H1 (cell line): ENCODE data around the gene BCAR1. TPM values are rescaled to one million over a fixed set of nuclear protein-coding genes. Genes with fewer than 3 reads are reported as not detected.

Source experiments
- CTCF ChIA-PET: fragments of 300-600 bp; sonication (Branson Sonifier 250); formaldehyde crosslinking; loops from one replicate; lab custom pipeline; 2021; ENCODE audit not compliant: partially characterized antibody; lab: Charles Lee
- POLR2A ChIA-PET: fragments of 300-600 bp; sonication (Branson Sonifier 250); formaldehyde crosslinking; loops from one replicate; lab custom pipeline; 2021; ENCODE audit warnings: inconsistent platforms; ENCODE audit not compliant: partially characterized antibody; lab: Charles Lee
- DNase-seq, 2 experiments: peaks; one replicate each; pipeline versions ENCODE4 v3.0.0 to v3.0.0-alpha.2; 2010 to 2022; ENCODE audit warnings: low spot score in 2 of 2, low read depth in 1 of 2, mixed read lengths in 1 of 2
- FAIRE-seq: peaks from 2 replicates; lab custom pipeline; 2011; peaks lifted over from hg19 to GRCh38; lab: Jason Lieb, UNC
- H2AFZ ChIP-seq: 2 replicates; pipeline ENCODE4 v1.8.1; 2012; ENCODE audit warnings: low read length, inconsistent platforms
- H2AK5ac ChIP-seq: 2 replicates; pipeline ENCODE4 v1.6.1; 2013; ENCODE audit warnings: low read depth, low read length
- H2BK120ac ChIP-seq: replicated peaks from 2 replicates; pipeline ENCODE3; 2013; ENCODE audit warnings: low read depth, low read length, inconsistent platforms
- H2BK12ac ChIP-seq: 2 replicates; pipeline ENCODE4 v1.6.1; 2013; ENCODE audit warnings: low read depth, low read length
- H2BK15ac ChIP-seq: 2 replicates; pipeline ENCODE4 v1.6.1; 2013; ENCODE audit warnings: low read length
- H2BK20ac ChIP-seq: 2 replicates; pipeline ENCODE4 v1.6.1; 2013; ENCODE audit warnings: low read length
- H2BK5ac ChIP-seq: 2 replicates; pipeline ENCODE4 v1.6.1; 2013; ENCODE audit warnings: low read depth, low read length
- H3K14ac ChIP-seq: 2 replicates; pipeline ENCODE4 v1.6.1; 2013; ENCODE audit warnings: inconsistent platforms; ENCODE audit not compliant: insufficient read length
- H3K18ac ChIP-seq: 2 replicates; pipeline ENCODE4 v1.6.1; 2013; ENCODE audit warnings: low read length; ENCODE audit errors: extremely low read depth
- H3K23ac ChIP-seq: 2 replicates; pipeline ENCODE4 v1.6.1; 2013; ENCODE audit warnings: inconsistent platforms; ENCODE audit not compliant: insufficient read length
- H3K23me2 ChIP-seq: 2 replicates; pipeline ENCODE4 v1.6.1; 2013; ENCODE audit warnings: low read depth, low read length
- H3K27ac ChIP-seq: 2 replicates; pipeline ENCODE4 v1.6.1; 2011; ENCODE audit warnings: low read depth, low read length, inconsistent platforms
- H3K27me3 ChIP-seq, 4 experiments: replicated peaks in 1 of 4; 1 replicate in 1 of 4; 2 replicates in 3 of 4; pipeline versions ENCODE4 v1.6.1 to v1.8.1; 2011 to 2013; ENCODE audit warnings: low read length in 3 of 4, mild to moderate bottlenecking in 3 of 4, inconsistent platforms in 2 of 4, mixed read lengths in 2 of 4, moderate library complexity in 1 of 4; ENCODE audit not compliant: control insufficient read depth in 3 of 4, insufficient read depth in 3 of 4; ENCODE audit errors: extremely low read depth in 1 of 4
- H3K36me3 ChIP-seq, 4 experiments: 2 replicates each; pipeline versions ENCODE4 v1.6.1 to v1.8.1; 2011 to 2013; ENCODE audit warnings: mild to moderate bottlenecking in 4 of 4, low read length in 3 of 4, moderate library complexity in 2 of 4, control low read depth in 1 of 4, inconsistent platforms in 1 of 4; ENCODE audit not compliant: insufficient read depth in 4 of 4, control insufficient read depth in 2 of 4
- H3K4ac ChIP-seq: replicated peaks from 2 replicates; pipeline ENCODE3; 2013; ENCODE audit warnings: low read length, low read depth, mixed read lengths, inconsistent platforms; ENCODE audit not compliant: insufficient read length
- H3K4me1 ChIP-seq, 4 experiments: replicated peaks in 1 of 4; 1 replicate in 1 of 4; 2 replicates in 3 of 4; pipeline versions ENCODE4 v1.6.1 to v1.8.1; 2011 to 2013; ENCODE audit warnings: low read length in 3 of 4, inconsistent platforms in 2 of 4, mixed read lengths in 1 of 4; ENCODE audit not compliant: insufficient read depth in 4 of 4, control insufficient read depth in 3 of 4
- H3K4me2 ChIP-seq, 2 experiments: 2 replicates each; pipeline versions ENCODE4 v1.6.1 to v1.8.1; 2011 to 2013; ENCODE audit warnings: low read depth in 2 of 2, low read length in 2 of 2, control low read depth in 1 of 2, inconsistent platforms in 1 of 2, mild to moderate bottlenecking in 1 of 2; ENCODE audit not compliant: insufficient read depth in 1 of 2
- H3K4me3 ChIP-seq, 4 experiments: fragments of 200-600, 300-600 bp in 1 of 4; sonication (generic), shearing (Covaris generic), sonication (Bioruptor Twin) in 1 of 4; 2 replicates each; pipeline versions ENCODE4 v1.5.1 to v1.8.1; 2011 to 2016; ENCODE audit warnings: low read length in 4 of 4, low read depth in 3 of 4, control low read depth in 2 of 4, inconsistent platforms in 2 of 4, mild to moderate bottlenecking in 2 of 4, mixed read lengths in 1 of 4, moderate library complexity in 1 of 4; ENCODE audit not compliant: insufficient read depth in 2 of 4; ENCODE audit errors: extremely low read depth in 1 of 4
- H3K56ac ChIP-seq: replicated peaks from 2 replicates; pipeline ENCODE3; 2013; ENCODE audit warnings: low read depth, mild to moderate bottlenecking, mixed read lengths, low read length, inconsistent platforms; ENCODE audit not compliant: insufficient read length
- H3K79me1 ChIP-seq: 2 replicates; pipeline ENCODE4 v1.6.1; 2013; ENCODE audit warnings: low read depth, low read length, control low read depth
- H3K79me2 ChIP-seq, 2 experiments: 2 replicates each; pipeline versions ENCODE4 v1.6.1 to v1.8.1; 2012 to 2013; ENCODE audit warnings: low read length in 2 of 2, mild to moderate bottlenecking in 2 of 2, inconsistent platforms in 1 of 2; ENCODE audit not compliant: insufficient read depth in 2 of 2, control insufficient read depth in 1 of 2
- H3K9ac ChIP-seq, 4 experiments: replicated peaks in 1 of 4; 1 replicate in 1 of 4; 2 replicates in 3 of 4; pipeline versions ENCODE4 v1.6.1 to v1.8.1; 2011 to 2013; ENCODE audit warnings: low read depth in 3 of 4, low read length in 3 of 4, control low read depth in 2 of 4, mild to moderate bottlenecking in 2 of 4, moderate library complexity in 2 of 4, inconsistent platforms in 1 of 4; ENCODE audit errors: extremely low read depth in 1 of 4
- H3K9me3 ChIP-seq, 2 experiments: 2 replicates each; pipeline versions ENCODE4 v1.6.1 to v1.8.1; 2012 to 2013; ENCODE audit warnings: mild to moderate bottlenecking in 2 of 2, moderate library complexity in 2 of 2, control low read depth in 1 of 2, inconsistent platforms in 1 of 2, low read depth in 1 of 2, low read length in 1 of 2, mixed read lengths in 1 of 2; ENCODE audit not compliant: insufficient read depth in 2 of 2
- H4K20me1 ChIP-seq, 2 experiments: replicated peaks in 1 of 2; 2 replicates each; pipeline versions ENCODE3 to v1.8.1; 2011 to 2013; ENCODE audit warnings: inconsistent platforms in 2 of 2, low read length in 2 of 2, mild to moderate bottlenecking in 1 of 2; ENCODE audit not compliant: insufficient read depth in 2 of 2, control insufficient read depth in 1 of 2
- H4K5ac ChIP-seq: 2 replicates; pipeline ENCODE4 v1.6.1; 2013; ENCODE audit warnings: low read length, low read depth, mixed read lengths, inconsistent platforms; ENCODE audit not compliant: insufficient read length
- H4K8ac ChIP-seq: 2 replicates; pipeline ENCODE4 v1.8.0; 2013; ENCODE audit warnings: mild to moderate bottlenecking, moderate library complexity, low read length, inconsistent platforms; ENCODE audit not compliant: insufficient read depth; ENCODE audit errors: extremely low read depth
- H4K91ac ChIP-seq: replicated peaks from 2 replicates; pipeline ENCODE3; 2013; ENCODE audit warnings: low read length, mixed read lengths, inconsistent platforms; ENCODE audit not compliant: insufficient read length
- KDM5A ChIP-seq: fragments of 200-600 bp; IDR thresholded peaks from 2 replicates; pipeline ENCODE4 v1.7.1; 2012; ENCODE audit warnings: mild to moderate bottlenecking, low read length, inconsistent platforms, mixed read lengths
- PHF8 ChIP-seq: fragments of 200-600 bp; sonication (generic); conservative IDR thresholded peaks from 2 replicates; pipeline ENCODE4 v1.7.1; 2012; ENCODE audit warnings: low read depth, mild to moderate bottlenecking, inconsistent platforms, low read length, moderate library complexity
- WGBS, 2 experiments: shearing (Covaris generic) in 1 of 2; methylation state at CpG; one replicate each; pipeline versions ENCODE4 v1.1.6 to v1.1.7; 2013 to 2015; ENCODE audit warnings: low lambda C conversion rate in 2 of 2, mixed read lengths in 2 of 2, inconsistent platforms in 1 of 2, low coverage in 1 of 2, missing lambda C conversion rate in 1 of 2; ENCODE audit not compliant: insufficient replicate concordance in 2 of 2, insufficient coverage in 1 of 2, insufficient read length in 1 of 2; ENCODE audit errors: extremely low coverage in 1 of 2, missing lambda C conversion rate in 1 of 2; 5-methylcytosine and 5-hydroxymethylcytosine counted together
- polyA plus RNA-seq, 7 experiments: library from polyadenylated mRNA; depleted of rRNA in 3 of 7; stranded (reverse) in 5 of 7; unstranded in 2 of 7; fragments of >200 nt in 5 of 7; fragments of 200-250 nt in 2 of 7; gene quantifications; 1 replicate in 5 of 7; 2 replicates in 1 of 7; 4 replicates in 1 of 7; pipeline versions ENCODE4 v1.2.1 to v1.2.3, GENCODE V29; 2011 to 2013; ENCODE audit warnings: missing spikeins in 2 of 7, mixed read lengths in 2 of 7
- total RNA-seq: library from RNA; stranded (reverse); fragmentation: NEBNext Ultra II Directional; extraction: Animal tissue kit (Norgen Biotek cat#: 25700); gene quantifications from 2 replicates; pipeline ENCODE4 v1.2.1, GENCODE V29; 2021

The BCAR1 gene
- total and polyA plus RNA-seq, 2 of the 8 experiments (the other 6 are each of a cell fraction or from before 2014, with no cell fraction given): 59.8 to 105 TPM

GRCh38 chr16:75296606-75297005 is 45.2 kb upstream of the BCAR1 start:
- peaks cover 0 to 2% of the 10 kb centered on the region in 2 experiments for H4K20me1 ChIP-seq
- H3K23me2 ChIP-seq: no peaks in the 10 kb centered on the region
- 94% methylated on average over 1 of the region's 1 CpG; no CpG with 5 or more reads in 1 of the 2 experiments for WGBS, 2 experiments
- H3K36me3 ChIP-seq: peaks cover 9 to 40% (median 25%) of the 10 kb centered on the region in 4 experiments
- H3K4me1 ChIP-seq: no peaks in the 10 kb centered on the region
- FAIRE-seq: no peak
- DNase-seq: no peak
- no peak overlapping the region for H4K91ac ChIP-seq
- TF ChIP-seq KDM5A (no peak), PHF8 (no peak)
- H4K8ac ChIP-seq: no peak overlapping the region
- no peak overlapping the region for H3K4me3 ChIP-seq
- no peak overlapping the region for H2AFZ ChIP-seq
- no peak overlapping the region for H3K18ac ChIP-seq
- no peak overlapping the region for H3K9ac ChIP-seq
- H2BK20ac ChIP-seq: no peak overlapping the region
- no peak overlapping the region for H3K14ac ChIP-seq
- H4K5ac ChIP-seq: no peak overlapping the region
- no peak overlapping the region for H3K4ac ChIP-seq
- no peak overlapping the region for H2BK120ac ChIP-seq
- H3K79me1 ChIP-seq: no peaks in the 10 kb centered on the region
- H2BK5ac ChIP-seq: no peak overlapping the region; the same call in 1 of the 2 replicates
- no peaks in the 10 kb centered on the region for H3K9me3 ChIP-seq
- no peak overlapping the region for H2BK12ac ChIP-seq
- H3K56ac ChIP-seq: no peak overlapping the region
- no peaks in the 10 kb centered on the region for H3K79me2 ChIP-seq
- H3K23ac ChIP-seq: no peak overlapping the region
- no peak overlapping the region for H2AK5ac ChIP-seq
- no peak overlapping the region for H3K4me2 ChIP-seq
- no peaks in the 10 kb centered on the region for H3K27me3 ChIP-seq
- ChIA-PET CTCF (interaction anchor here (1.0 kb wide), 1 partner anchor 63 kb away, joined by 5 read pairs; no protein-coding TSS in a partner anchor), POLR2A (interaction anchor here (0.7 kb wide), 1 partner anchor 22 kb away, joined by 3 read pairs; no protein-coding TSS in a partner anchor)
- no peak overlapping the region for H3K27ac ChIP-seq
- no peak overlapping the region for H2BK15ac ChIP-seq
